ENCODE results near the gene CREBRF. TPM values are rescaled to one million over a fixed set of nuclear protein-coding genes. Genes with fewer than 3 reads are reported as not detected.

CREBRF gene
- total and polyA plus RNA-seq, 2 of the 8 experiments (the other 6 are each of a cell fraction or from before 2014, with no cell fraction given) = 1.2 to 4.7 TPM

- no peak for DNase-seq (ENCODE audit: low read depth in 1 of 2, low spot score in 2 of 2)
- H3K4me2 ChIP-seq (ENCODE audit: insufficient read depth in 1 of 2, low read depth in 2 of 2, low read length in 2 of 2) = no peak overlapping the region
- H3K4ac ChIP-seq (replicated peaks; ENCODE audit: insufficient read length, low read depth, low read length) = no peak overlapping the region
- no peak overlapping the region for H2AFZ ChIP-seq (ENCODE audit: low read length)
- H3K23me2 ChIP-seq (ENCODE audit: low read depth, low read length) = no peaks in the 10 kb centered on the region
- peaks cover 0 to 4% of the 10 kb centered on the region in 2 experiments for H4K20me1 ChIP-seq (replicated peaks in 1 of 2; ENCODE audit: control insufficient read depth in 1 of 2, insufficient read depth in 2 of 2, low read length in 2 of 2)
- no peak overlapping the region for H4K8ac ChIP-seq (ENCODE audit: extremely low read depth, insufficient read depth, low read length)
- H2BK5ac ChIP-seq (ENCODE audit: low read depth, low read length) = no peak overlapping the region
- no peak overlapping the region for H3K23ac ChIP-seq (ENCODE audit: insufficient read length)
- H2BK20ac ChIP-seq (ENCODE audit: low read length) = no peak overlapping the region
- H3K18ac ChIP-seq (ENCODE audit: extremely low read depth, low read length) = no peak overlapping the region
- no peaks in the 10 kb centered on the region for H3K4me1 ChIP-seq (replicated peaks in 1 of 4; ENCODE audit: control insufficient read depth in 3 of 4, insufficient read depth in 4 of 4, low read length in 3 of 4)
- ChIA-PET CTCF (ENCODE audit: partially characterized antibody) (interaction anchor here (1.2 to 2.0 kb wide), 4 partner anchors 8 to 15 kb away, joined by 5 to 6 read pairs (median 6); partner anchors contain the start of gene BNIP1), POLR2A (ENCODE audit: partially characterized antibody) (no interaction called here)
- no peak overlapping the region for H4K5ac ChIP-seq (ENCODE audit: insufficient read length, low read depth, low read length)
- no peaks in the 10 kb centered on the region for H3K27me3 ChIP-seq (replicated peaks in 1 of 4; ENCODE audit: control insufficient read depth in 3 of 4, extremely low read depth in 1 of 4, insufficient read depth in 3 of 4, low read length in 3 of 4)
- H2BK12ac ChIP-seq (ENCODE audit: low read depth, low read length) = no peak overlapping the region
- H2AK5ac ChIP-seq (ENCODE audit: low read depth, low read length) = no peak overlapping the region
- H3K27ac ChIP-seq (ENCODE audit: low read depth, low read length) = no peak overlapping the region
- WGBS, 2 experiments (ENCODE audit: extremely low coverage in 1 of 2, insufficient coverage in 1 of 2, insufficient read length in 1 of 2, insufficient replicate concordance in 2 of 2, low coverage in 1 of 2, low lambda C conversion rate in 2 of 2, missing lambda C conversion rate in 1 of 2) = 90% methylated on average over 5 of the region's 5 CpGs; no CpG with 5 or more reads in 1 of the 2 experiments
- H2BK120ac ChIP-seq (replicated peaks; ENCODE audit: low read depth, low read length) = no peak overlapping the region
- no peaks in the 10 kb centered on the region for H3K79me2 ChIP-seq (ENCODE audit: control insufficient read depth in 1 of 2, insufficient read depth in 2 of 2, low read length in 2 of 2)
- FAIRE-seq = no peak
- no peak overlapping the region for H2BK15ac ChIP-seq (ENCODE audit: low read length)
- no peaks in the 10 kb centered on the region for H3K79me1 ChIP-seq (ENCODE audit: low read depth, low read length)
- no peaks in the 10 kb centered on the region for H3K9me3 ChIP-seq (ENCODE audit: insufficient read depth in 2 of 2, low read depth in 1 of 2, low read length in 1 of 2)
- H3K36me3 ChIP-seq (ENCODE audit: control insufficient read depth in 2 of 4, insufficient read depth in 4 of 4, low read length in 3 of 4) = peaks cover 0 to 8% (median 0%) of the 10 kb centered on the region in 4 experiments; a peak in 4 of 8 replicates
- H3K9ac ChIP-seq (replicated peaks in 1 of 4; ENCODE audit: extremely low read depth in 1 of 4, low read depth in 3 of 4, low read length in 3 of 4) = no peak overlapping the region
- H3K14ac ChIP-seq (ENCODE audit: insufficient read length) = no peak overlapping the region
- H4K91ac ChIP-seq (replicated peaks; ENCODE audit: insufficient read length, low read length) = no peak overlapping the region
- H3K56ac ChIP-seq (replicated peaks; ENCODE audit: insufficient read length, low read depth, low read length) = no peak overlapping the region
- no peak overlapping the region for H3K4me3 ChIP-seq (ENCODE audit: extremely low read depth in 1 of 4, insufficient read depth in 2 of 4, low read depth in 3 of 4, low read length in 4 of 4)
- no peak for TF ChIP-seq SP1 (IDR thresholded peaks at IDR 0.05; ENCODE audit: low read depth, low read length)
Measured at GRCh38 chr5:173152547-173152946, 96.4 kb downstream of the CREBRF start.

Data from H1 (cell line).